Measurements from ENCODE around the gene GNRH2.

GRCh38 chr20:3070725-3071124 is 27.3 kb downstream of the GNRH2 start:
- TF ChIP-seq GATA3 (IDR thresholded peaks at IDR 0.05; ENCODE audit: low read depth, low read length) (no peak), GATA2 (IDR thresholded peaks at IDR 0.05; ENCODE audit: low read depth, low read length) (no peak)

Data from SH-SY5Y (cell line).